Loucy (cell line): Measurements from ENCODE around the gene RAB22A.

ENCODE experiments used
- CTCF ChIP-seq: fragments of 200-600 bp; sonication (generic); conservative IDR thresholded peaks from 2 replicates; pipeline ENCODE4 v1.5.1; 2014; ENCODE audit warnings: mild to moderate bottlenecking, antibody characterized with exemption, low read length
- EZH2phosphoT487 ChIP-seq: fragments of 200-600 bp; IDR thresholded peaks from 2 replicates; pipeline ENCODE4 v1.6.1; 2018; ENCODE audit warnings: antibody characterized with exemption, mild to moderate bottlenecking, moderate library complexity, borderline replicate concordance

DNA sequence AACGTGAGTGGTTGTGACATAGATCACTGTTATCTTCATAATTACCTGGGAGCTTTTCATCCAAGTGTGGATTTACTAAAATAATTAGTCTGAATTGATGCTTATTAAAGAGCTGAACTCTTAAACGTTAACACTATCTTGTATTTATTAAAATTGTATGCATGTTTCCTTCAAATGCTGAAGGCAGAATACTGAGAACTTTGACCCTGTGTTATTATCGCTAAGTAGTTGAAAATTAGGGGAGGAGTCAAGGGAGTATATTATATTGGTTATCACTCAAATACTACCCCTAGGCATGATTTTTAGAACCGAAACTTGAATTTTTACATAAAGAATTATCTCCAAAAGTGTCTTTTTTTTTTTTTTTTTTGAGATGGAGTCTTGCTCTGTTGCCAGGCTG is 85.3 kb downstream of the RAB22A start:
- TF ChIP-seq CTCF, result no peak
- TF ChIP-seq EZH2phosphoT487, result no peak
